Putamen (tissue), 1 donor: ENCODE data around the gene DLG4.

ENCODE experiments used
- DNase-seq: peaks from one replicate; pipeline ENCODE4 v3.0.0-alpha.2; 2016; ENCODE audit warnings: low spot score

DLG4 gene

DNA sequence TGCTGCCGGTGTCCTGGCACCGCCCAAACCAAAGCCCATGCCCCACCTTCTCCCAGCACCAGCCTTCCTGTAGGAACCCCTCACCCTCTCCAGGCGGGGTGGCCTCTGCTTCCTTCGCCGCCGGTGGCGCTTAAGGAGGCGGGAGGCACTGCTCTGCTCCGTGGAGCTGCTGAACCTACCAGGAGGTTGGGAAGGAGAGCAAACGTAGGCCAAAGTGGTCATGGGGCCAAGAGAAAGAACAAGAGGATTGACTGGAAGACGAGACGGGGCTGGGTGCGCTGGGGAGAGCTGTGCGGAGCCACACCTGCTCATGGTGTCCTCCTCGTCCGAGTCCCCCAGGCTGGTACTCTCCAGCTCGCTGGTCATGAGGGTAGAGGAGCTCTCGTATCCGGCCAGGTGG, 9.9 kb upstream of the DLG4 start:
- no peak for DNase-seq

DNA sequence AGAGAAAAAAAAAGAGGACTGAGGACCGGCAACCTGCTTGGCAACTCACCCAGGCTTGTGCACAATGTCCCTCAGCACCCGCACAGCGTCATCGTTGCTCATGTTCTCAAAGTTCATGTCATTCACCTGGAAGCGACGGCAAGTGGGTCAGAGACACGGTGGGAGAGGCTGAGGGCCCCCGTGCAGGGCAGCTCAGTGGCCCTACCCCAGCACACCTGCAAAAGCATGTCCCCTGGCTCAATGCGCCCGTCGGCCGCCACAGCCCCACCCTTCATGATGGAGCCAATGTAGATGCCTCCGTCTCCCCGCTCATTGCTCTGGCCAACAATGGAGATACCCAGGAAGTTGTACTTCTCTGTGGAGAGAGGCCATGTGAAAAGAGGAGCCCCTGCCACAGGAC, 9.3 kb upstream of the DLG4 start:
- DNase-seq, result no peak

- no peak for DNase-seq
Observed at GRCh38 chr17:7226721-7227710, 7.4 kb upstream of the DLG4 start.

DNA sequence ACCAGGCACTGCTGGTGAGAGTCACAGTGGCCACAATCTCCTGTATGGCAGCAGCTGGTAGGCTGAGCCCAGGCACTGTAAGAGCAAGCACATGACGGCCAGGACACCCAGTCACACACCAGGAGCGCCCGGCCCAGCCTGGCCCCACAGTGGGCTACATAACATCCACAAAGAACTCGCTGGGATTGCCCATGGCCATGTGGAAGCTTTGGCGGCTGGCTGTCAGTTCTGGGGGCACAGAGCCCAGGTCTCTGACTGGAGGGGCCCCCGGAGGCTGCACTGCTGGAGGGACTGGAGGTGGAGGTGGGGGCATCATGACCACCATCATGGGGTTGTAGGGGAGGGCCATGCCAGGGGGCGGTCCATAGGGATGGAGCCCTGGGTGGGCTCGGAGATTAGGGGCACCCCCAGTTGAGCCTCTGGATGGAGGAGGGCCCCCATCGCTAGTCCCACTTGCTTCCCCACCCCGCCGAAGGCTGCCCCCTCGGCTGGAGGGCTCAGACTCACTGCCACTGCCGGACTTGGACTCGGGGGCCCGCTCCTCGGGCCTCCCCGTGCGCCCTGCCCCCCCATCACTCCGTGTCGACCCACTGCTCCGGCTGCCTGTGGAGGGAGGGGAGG, 6.2 kb upstream of the DLG4 start:
- DNase-seq, result no peak

DNA sequence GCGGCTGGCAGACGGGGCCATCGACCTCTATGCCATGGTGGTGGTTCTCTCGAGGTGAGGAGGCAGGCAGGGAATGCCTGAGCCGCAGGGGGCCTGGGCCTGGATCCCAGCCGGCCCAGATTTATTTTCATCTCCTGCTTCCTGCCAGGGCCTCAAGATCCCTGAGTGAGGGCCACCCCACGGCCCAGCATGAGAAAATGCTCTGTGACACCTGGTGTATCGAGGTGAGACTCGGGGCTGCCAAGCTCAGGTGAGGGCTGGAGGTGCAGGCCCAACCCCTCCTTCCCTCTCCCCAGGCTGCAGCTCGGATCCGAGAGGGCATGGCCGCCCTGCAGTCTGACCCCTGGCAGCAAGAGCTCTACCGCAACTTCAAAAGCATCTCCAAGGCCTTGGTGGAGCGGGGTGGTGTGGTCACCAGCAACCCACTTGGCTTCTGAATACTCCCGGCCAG, 5.0 kb upstream of the DLG4 start:
- no peak for DNase-seq

- DNase-seq, result no peak
Observed at GRCh38 chr17:7224110-7224509, 4.5 kb upstream of the DLG4 start.

GRCh38 chr17:7223375-7223774, 3.7 kb upstream of the DLG4 start:
- no peak for DNase-seq

DNA sequence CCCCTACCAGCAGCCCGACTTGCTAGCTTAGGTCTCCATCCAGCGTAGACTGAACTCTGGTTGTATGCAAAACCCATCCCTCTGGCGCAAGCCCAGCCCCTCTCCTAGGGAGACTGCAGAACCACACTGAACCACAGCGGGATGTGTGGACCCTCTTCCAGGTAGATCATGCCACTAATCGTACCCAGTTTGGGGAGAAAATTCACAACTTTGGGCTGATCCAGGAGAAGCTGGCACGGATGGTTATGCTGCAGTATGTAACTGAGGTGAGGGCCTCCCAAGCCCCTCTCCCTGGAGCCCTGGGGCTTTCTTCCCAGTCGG, 3.3 kb upstream of the DLG4 start:
- no peak for DNase-seq

DNA sequence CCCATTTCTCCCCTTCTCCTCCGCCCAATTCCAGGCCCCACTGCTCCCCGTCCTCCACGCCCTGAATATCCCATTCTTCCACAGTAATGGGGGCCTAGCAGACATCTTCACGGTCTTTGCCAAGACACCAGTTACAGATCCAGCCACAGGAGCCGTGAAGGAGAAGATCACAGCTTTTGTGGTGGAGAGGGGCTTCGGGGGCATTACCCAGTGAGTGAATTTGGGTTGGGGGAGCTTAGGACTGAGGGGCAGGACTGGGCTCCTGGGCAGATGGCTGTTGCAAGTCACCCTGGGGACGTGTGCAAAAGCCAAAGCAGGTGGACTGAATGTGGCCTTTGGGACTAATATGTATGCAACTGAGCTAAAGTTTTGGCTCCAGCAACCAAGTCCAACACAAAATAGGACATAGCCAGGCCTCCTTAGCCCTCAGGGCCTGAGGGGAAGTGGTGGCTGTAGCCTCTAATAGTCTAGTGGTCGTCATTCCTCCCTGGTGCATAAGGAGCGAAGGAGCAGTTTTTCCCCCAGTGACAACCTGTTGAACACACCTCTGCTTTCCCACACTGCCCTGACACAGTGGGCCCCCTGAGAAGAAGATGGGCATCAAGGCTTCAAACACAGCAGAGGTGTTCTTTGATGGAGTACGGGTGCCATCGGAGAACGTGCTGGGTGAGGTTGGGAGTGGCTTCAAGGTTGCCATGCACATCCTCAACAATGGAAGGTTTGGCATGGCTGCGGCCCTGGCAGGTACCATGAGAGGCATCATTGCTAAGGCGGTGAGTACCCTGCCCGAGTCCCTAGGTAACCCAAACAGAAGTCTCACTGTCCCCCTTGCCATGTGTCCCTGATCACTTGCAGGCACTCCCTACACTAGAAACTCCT, 2.7 kb upstream of the DLG4 start:
- DNase-seq, result no peak

DNA sequence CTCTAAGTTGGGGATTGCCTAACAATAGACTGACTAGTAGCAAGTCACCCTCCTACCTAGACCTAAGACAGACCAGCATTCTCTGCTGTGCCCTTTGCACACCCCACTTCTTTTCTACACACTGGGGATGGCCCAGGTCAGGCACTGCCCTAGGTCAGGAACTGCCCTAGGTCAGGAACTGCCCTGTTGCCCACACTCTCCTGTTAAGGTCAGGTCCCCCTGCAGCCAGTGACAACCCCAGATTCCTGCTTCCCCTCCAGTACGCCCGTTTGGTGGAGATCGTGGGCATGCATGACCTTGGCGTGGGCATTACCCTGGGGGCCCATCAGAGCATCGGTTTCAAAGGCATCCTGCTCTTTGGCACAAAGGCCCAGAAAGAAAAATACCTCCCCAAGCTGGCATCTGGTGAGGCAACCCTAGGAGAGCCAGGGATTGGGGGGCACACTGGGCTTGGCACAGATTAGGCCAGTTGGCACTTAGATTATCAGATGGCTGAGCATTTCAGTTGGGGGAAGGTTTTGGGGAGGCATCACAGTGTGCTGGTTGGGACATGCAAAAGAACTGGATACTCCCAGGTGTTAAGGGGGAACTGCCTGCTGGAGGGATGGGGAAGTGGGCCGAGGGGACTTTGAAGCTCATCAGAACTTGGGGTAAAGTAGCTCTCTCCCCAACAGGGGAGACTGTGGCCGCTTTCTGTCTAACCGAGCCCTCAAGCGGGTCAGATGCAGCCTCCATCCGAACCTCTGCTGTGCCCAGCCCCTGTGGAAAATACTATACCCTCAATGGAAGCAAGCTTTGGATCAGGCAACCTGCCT, 1.8 kb upstream of the DLG4 start:
- no peak for DNase-seq

DNA sequence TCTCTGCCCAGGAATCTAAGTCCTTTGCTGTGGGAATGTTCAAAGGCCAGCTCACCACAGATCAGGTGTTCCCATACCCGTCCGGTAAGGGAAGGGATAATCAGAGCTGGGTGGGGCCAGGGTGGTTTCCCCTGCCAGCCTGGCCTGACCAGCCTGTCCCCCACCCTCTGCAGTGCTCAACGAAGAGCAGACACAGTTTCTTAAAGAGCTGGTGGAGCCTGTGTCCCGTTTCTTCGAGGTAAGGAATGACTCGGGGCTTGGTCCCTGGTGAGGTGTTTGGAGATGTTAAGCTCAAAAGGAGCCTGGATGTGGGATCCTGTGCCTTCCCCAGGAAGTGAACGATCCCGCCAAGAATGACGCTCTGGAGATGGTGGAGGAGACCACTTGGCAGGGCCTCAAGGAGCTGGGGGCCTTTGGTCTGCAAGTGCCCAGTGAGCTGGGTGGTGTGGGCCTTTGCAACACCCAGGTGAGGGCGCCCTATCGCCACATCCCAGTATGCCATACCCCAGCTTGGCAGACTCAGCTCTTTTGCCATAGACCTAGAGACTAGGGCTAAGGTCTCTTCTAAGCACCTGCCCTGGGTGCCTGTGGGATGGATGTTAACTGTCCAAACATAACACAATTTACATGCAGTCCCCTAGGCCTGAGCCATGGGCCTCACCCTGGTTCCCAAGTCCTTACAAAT, 1.1 kb upstream of the DLG4 start:
- no peak for DNase-seq

DNA sequence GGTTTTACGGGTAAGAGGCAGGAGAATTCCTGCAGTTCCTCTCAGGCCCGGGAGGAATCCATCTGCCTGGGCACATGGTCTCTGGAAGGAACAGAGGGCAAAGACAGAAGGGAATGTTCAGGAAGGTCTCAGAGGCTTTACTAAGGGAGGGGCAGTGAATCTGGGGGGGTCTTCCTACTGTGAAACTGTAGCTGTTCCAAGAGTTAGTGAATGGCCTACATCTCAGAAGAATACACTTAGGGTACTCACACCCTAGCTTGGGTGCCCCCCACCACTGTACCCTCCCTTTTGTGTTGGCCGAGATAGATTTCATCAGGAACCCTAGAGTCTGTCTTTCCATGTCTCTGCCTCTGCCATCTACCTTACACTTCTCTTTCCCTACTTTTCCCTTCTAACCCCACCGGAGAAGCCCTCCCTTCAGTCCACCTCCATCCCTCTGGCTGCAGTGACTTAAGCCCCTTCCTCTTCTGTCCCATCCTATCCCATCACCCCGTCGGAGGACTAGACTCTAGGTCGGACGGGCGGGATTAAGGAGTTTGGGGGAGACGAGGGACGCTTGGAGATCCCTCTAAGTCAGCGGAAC, 316 bp downstream of the DLG4 start:
- no peak for DNase-seq

DNA sequence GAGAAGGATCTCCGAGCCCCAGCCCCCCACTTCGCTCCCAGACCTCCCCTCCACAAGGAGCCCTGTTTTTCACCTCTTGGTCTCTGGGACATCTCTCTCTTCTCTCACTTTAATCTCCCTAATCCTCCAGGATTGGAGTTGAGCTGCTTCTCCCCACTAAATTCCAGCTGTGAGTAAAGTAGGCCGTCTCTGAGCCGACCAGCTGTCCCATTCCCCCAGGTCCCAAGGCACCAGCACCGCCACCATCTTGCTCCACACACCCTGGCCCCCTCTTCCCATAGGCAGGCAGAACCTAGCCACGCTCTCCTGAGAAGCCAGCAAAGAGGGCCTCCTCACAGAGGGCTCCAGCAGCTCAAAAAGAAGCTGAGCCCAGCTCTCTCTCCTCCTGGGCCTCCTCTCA, 878 bp downstream of the DLG4 start:
- no peak for DNase-seq

DNA sequence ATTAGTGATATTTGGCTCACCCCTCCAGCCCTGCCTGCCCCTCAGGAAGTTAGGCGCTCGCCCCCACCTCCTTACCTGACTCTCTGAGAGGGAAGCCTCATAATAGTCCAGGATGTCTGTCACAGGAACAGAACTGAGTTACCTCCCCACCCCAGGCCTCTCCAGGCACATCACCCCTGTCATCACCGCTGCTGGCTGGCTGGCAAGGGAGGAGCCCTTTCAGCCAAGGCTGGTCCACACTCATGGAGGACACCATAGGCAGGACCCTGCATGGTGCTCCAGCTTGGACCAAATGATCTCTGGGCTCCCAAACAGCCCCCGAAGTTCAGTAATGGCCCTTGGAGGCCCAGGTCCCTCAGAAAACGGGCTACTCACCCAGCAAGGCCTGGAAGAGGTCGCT, 1.5 kb downstream of the DLG4 start:
- no peak for DNase-seq

DNA sequence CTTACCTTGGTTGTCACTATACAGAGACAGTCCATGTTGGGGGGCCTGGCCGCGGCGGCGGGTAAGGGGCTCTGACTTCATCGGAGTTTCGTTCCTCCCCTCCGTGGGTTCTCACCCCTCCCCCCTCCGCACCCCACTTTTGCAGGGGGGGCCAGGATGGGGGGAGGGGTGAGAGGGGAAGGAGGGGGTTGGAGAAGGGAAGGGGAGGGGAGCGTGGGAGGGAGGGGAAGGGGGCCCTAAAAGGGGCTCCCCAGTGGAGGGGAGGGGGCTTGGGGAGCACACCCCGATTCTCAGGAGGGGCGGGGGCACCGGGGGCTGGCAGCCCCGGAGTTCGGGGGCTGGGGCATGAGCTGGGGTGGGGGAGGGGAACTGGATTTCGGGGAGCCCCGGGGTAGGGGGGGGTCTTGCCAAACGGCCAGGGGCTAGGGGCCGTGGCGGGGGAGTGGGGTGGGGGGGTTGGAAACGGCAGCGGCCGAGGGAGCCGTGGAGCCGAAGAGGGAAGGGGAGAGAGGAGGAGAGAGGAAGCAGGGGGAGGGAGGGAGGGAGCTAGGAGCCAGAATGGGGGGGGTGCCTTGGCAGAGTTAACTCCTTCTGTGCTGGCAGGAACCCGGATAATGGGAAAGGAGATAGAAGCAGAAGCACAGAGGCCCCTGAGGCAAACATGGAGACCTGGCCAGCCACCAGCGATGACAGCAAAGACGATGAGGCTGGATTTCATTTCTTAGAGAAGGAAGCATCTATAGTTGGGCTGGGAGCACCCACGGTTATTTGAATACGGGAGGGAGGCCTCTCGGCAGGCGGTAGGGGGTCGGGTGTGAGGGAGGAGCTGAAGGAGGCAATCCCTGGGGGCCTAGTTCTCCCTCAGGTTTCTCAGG, 2.3 kb downstream of the DLG4 start:
- DNase-seq, result no peak

DNA sequence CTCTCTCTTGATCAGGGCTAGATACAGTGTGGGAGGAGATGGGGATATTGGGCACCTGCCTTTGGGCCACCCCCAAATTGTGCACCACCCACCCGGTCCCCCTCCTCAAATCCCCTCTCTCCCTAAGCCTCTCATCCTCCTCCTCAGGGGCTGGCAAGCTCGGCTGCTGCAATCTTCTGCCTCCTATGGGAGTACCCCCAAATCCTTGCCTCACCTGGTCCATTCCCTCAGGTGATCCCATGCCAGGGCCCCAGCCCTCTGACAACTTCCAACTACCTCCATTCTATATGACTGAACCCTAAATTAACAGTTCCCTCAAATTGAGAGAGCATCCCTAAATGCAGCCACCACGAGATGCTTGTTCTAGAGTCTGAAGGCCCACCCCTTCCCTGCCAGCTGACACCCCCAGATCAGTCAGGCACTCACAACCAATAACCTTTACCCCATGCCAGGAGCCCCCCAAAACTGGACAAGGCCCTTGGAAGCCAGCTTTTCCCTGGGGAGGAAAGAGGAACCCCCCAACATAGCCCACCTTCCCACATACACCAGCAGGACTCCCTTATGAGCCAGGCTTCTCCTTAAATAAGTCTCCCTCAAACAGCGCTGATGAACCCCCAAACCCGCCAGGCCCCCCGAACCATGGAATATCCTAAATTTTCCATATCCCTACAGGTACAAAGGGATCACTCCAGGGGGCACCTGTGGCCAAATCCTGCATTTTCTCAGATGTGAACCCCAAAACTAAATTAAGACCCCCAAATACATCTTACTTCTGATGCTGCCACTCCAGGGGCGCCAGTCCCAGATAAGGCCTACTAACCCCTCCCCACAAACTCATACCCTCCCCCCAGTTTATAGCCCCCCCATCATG, 3.2 kb downstream of the DLG4 start:
- DNase-seq, result no peak

DNA sequence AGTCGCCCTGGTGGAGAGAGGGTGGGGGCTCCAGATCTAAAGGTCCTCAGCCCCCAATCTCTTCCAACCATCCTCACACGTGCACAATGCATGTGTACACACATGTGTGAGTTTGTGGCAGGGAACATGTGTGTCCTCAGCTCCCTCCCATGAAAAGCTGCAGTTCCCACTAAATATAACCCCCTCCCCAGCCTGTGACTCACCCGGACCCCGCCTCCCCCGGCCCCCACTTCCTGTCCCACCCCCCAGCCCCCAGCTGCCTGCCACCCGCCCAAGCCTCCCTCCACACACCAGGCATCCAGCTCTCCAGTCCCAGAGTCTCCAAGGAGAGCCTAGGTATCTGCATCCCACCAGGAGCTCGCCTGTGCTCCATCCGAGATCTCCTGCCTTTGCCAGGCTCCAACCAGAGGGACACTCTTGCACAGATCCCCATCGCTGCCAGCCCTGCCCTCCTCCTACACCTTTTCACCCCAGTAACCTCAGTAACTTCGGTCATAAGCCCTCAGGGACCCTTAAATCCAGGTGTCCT, 3.9 kb downstream of the DLG4 start:
- DNase-seq, result no peak

DNA sequence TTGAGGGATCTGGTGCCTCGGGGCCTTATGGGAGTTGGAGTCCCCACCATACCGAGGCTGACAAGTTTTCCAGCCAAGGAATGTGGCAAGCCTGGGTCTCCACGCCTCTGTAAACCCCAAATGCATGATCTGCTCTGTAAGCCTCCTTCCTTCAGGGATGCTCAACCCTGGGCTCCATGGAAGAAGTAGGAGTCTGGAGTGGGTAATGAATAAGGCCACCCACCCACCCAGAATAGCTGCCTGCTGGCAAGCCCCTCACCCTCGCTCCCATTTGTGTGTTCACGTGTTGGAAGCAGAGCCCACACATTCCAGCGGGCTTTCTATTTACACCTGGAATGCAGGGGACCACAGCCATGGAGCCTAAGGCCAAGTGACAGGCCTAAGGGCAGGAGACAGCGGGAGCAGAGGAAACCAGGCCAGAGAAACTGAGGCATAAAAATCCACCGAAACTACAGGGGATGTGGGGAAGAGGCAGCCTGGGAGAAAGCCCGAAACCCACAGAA, 4.4 kb downstream of the DLG4 start:
- no peak for DNase-seq
